Tongue (tissue), 2 donors: ENCODE results near the gene NOL4L. TPM values are rescaled to one million over a fixed set of nuclear protein-coding genes. Genes with fewer than 3 reads are reported as not detected.
"Not testable (repeated sequence)": the region's sequence is repeated elsewhere in the genome, so short reads cannot be mapped to it uniquely, and the experiment has no call there.

Source experiments
- DNase-seq: peaks from one replicate; pipeline ENCODE4 v3.0.0-alpha.2; 2015
- total RNA-seq: library from RNA; depleted of rRNA; stranded (reverse); fragments of >200 nt; gene quantifications from one replicate; pipeline ENCODE4 v1.2.3, GENCODE V29; 2014

Gene NOL4L
- total RNA-seq, 1 donor from 2014 or later: 5.9 TPM

- no peak for DNase-seq
Measured at GRCh38 chr20:32421290-32421689, 163.8 kb downstream of the NOL4L start.

GRCh38 chr20:32418376-32418775, 166.8 kb downstream of the NOL4L start:
- no peak for DNase-seq

- DNase-seq: no peak
Measured at GRCh38 chr20:32416206-32416605, 168.9 kb downstream of the NOL4L start.

- DNase-seq: no peak
Measured at GRCh38 chr20:32415494-32415893, 169.6 kb downstream of the NOL4L start.

GRCh38 chr20:32411955-32412706, 173.0 kb downstream of the NOL4L start:
- DNase-seq: no peak

GRCh38 chr20:32407131-32407750, 177.9 kb downstream of the NOL4L start:
- DNase-seq: not testable (repeated sequence)

- DNase-seq: no peak
Measured at GRCh38 chr20:32406701-32407100, 178.4 kb downstream of the NOL4L start.

- no peak for DNase-seq
Measured at GRCh38 chr20:32404017-32404416, 181.1 kb downstream of the NOL4L start.

- DNase-seq: no peak
Measured at GRCh38 chr20:32400476-32400875, 184.7 kb downstream of the NOL4L start.

GRCh38 chr20:32397567-32398084, 187.5 kb downstream of the NOL4L start:
- DNase-seq: no peak

GRCh38 chr20:32396646-32397160, 188.4 kb downstream of the NOL4L start:
- DNase-seq: no peak

- DNase-seq: no peak
Measured at GRCh38 chr20:32395066-32395465, 190.1 kb downstream of the NOL4L start.

Other genes starting within 250 kb of the NOL4L start
- gene ASXL1, start 227.0 kb downstream of the NOL4L start, total RNA-seq: 65.6 TPM
- gene C20orf203, start 88.6 kb upstream of the NOL4L start, total RNA-seq: not detected
- 20.9 TPM for gene COMMD7, start 158.1 kb upstream of the NOL4L start, total RNA-seq
- gene DNMT3B, start 177.1 kb upstream of the NOL4L start, total RNA-seq: 2.9 TPM
- 111 TPM for gene MAPRE1, start 234.6 kb upstream of the NOL4L start, total RNA-seq